Tibial artery (tissue), 4 donors: ENCODE data around the gene EML3.
A peak's percentile ranks its signal among the peaks of the same experiment; 100 is the strongest.

Experiments
- DNase-seq, 2 donors: peaks; one replicate each; pipeline ENCODE4 v3.0.0-alpha.2; 2019
- H3K27ac ChIP-seq, 2 donors: fragments of 200-600 bp; sonication (generic) in 1 of 2; 1 replicate in 1 of 2; 2 replicates in 1 of 2; pipeline ENCODE4 v1.5.1; 2018 to 2019; ENCODE audit warnings: mild to moderate bottlenecking in 1 of 2
- H3K27me3 ChIP-seq, 2 donors: fragments of 200-600 bp; sonication (generic) in 1 of 2; one replicate each; pipeline versions ENCODE4 v1.5.1 to v1.6.0; 2016 to 2019
- H3K36me3 ChIP-seq, 3 donors: fragments of 200-600 bp; sonication (generic) in 2 of 3; one replicate each; pipeline ENCODE4 v1.5.1; 2016 to 2019; ENCODE audit warnings: mild to moderate bottlenecking in 2 of 3
- H3K4me1 ChIP-seq, 4 donors: fragments of 200-600 bp; sonication (generic) in 2 of 4; 1 replicate in 3 of 4; 2 replicates in 1 of 4; pipeline ENCODE4 v1.5.1; 2016 to 2019
- H3K4me3 ChIP-seq, 2 donors: fragments of 200-600 bp; sonication (generic) in 1 of 2; 1 replicate in 1 of 2; 2 replicates in 1 of 2; pipeline ENCODE4 v1.5.1; 2018 to 2019; ENCODE audit warnings: mild to moderate bottlenecking in 2 of 2
- H3K9me3 ChIP-seq, 3 donors: fragments of 200-600 bp; sonication (generic) in 1 of 3; one replicate each; pipeline ENCODE4 v1.5.1; 2016 to 2019
- intact Hi-C: fragments of 100-400 bp; cut with DNase I; formaldehyde crosslinking; loops from one replicate; pipeline ENCODE4 v1.15.0; 2023; ENCODE audit warnings: low total_unique reads
- TF ChIP-seq, protein P1 (sequence below), 2 experiments: fragments of 200-600 bp in 1 of 2; fragments of 450-650 bp in 1 of 2; IDR thresholded peaks; one replicate each; pipeline ENCODE4 v1.5.1; 2017 to 2019; ENCODE audit warnings: antibody characterized with exemption in 2 of 2, mild to moderate bottlenecking in 1 of 2, moderate library complexity in 1 of 2

Gene EML3

GRCh38 chr11:62608776-62609175 lies 3.8 kb downstream of the EML3 start:
- intact Hi-C loops = no loop called here
- no peaks in the 10 kb centered on the region for H3K27me3 ChIP-seq
- H3K36me3 ChIP-seq = peaks cover 21 to 69% (median 56%) of the 10 kb centered on the region in 3 donors
- H3K27ac ChIP-seq = no peak overlapping the region
- TF ChIP-seq, protein P1, sequence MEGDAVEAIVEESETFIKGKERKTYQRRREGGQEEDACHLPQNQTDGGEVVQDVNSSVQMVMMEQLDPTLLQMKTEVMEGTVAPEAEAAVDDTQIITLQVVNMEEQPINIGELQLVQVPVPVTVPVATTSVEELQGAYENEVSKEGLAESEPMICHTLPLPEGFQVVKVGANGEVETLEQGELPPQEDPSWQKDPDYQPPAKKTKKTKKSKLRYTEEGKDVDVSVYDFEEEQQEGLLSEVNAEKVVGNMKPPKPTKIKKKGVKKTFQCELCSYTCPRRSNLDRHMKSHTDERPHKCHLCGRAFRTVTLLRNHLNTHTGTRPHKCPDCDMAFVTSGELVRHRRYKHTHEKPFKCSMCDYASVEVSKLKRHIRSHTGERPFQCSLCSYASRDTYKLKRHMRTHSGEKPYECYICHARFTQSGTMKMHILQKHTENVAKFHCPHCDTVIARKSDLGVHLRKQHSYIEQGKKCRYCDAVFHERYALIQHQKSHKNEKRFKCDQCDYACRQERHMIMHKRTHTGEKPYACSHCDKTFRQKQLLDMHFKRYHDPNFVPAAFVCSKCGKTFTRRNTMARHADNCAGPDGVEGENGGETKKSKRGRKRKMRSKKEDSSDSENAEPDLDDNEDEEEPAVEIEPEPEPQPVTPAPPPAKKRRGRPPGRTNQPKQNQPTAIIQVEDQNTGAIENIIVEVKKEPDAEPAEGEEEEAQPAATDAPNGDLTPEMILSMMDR (IDR thresholded peaks at IDR 0.05) = no peak
- no peak for DNase-seq
- H3K4me3 ChIP-seq = no peak overlapping the region
- H3K9me3 ChIP-seq = no peaks in the 10 kb centered on the region
- H3K4me1 ChIP-seq = peaks cover 0 to 34% (median 25%) of the 10 kb centered on the region in 4 donors

DNA sequence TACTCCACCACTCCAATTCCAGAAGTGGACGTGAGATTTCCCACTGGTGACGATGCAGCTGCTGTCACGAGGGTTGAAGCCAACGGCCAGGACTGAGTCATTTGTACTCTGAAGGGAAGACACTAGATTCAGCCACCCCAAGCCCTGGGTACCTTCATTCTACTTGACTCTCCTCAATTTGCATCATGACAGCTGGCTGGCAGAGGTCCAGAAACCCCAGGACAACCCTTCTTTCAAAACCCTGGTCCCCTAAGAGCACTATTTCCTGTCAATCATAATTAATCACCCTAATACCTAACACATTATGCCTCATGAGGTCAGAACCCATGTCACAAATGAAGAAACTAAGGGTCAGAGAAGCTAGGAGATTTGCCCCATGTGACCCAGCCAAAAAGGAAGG lies 4.9 kb downstream of the EML3 start:
- Histone ChIP-seq H3K27me3 (no peaks in the 10 kb centered on the region), H3K27ac (no peak overlapping the region), H3K9me3 (no peaks in the 10 kb centered on the region), H3K4me1 (peaks cover 0 to 35% (median 25%) of the 10 kb centered on the region in 4 donors), H3K4me3 (no peak overlapping the region), H3K36me3 (peaks cover 21 to 70% (median 56%) of the 10 kb centered on the region in 3 donors)
- no peak for DNase-seq
- TF ChIP-seq, protein P1 (IDR thresholded peaks at IDR 0.05) = no peak
- intact Hi-C loops = no loop called here

DNA sequence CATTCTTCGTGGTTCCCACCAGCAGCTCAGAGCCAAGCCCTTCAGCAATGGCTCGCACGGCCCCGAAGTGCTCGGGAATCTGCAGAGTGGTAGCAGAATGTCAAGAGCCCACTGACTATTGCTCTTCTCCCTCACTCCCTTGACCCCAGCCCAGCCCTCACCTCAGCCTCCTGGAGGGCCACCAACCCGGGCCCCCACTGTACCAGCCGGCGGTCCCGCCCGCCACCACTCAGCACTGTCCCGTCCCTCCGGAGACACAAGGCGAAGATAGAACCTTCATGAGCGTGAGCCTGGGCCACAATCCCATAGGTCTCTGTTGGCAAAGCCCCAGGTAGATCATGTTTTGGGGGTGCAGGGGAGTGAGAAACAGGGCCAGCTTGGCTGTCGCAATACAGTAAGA lies 6.7 kb downstream of the EML3 start:
- H3K4me1 ChIP-seq = peaks cover 0 to 28% (median 15%) of the 10 kb centered on the region in 4 donors
- no peak overlapping the region for H3K4me3 ChIP-seq
- H3K9me3 ChIP-seq = no peaks in the 10 kb centered on the region
- intact Hi-C loops = no loop called here
- TF ChIP-seq, protein P1 (IDR thresholded peaks at IDR 0.05) = no peak
- H3K36me3 ChIP-seq = peaks cover 21 to 69% (median 55%) of the 10 kb centered on the region in 3 donors
- H3K27me3 ChIP-seq = no peaks in the 10 kb centered on the region
- DNase-seq = no peak
- H3K27ac ChIP-seq = no peak overlapping the region

- H3K9me3 ChIP-seq = no peaks in the 10 kb centered on the region
- TF ChIP-seq, protein P1 (IDR thresholded peaks at IDR 0.05) = no peak
- H3K27ac ChIP-seq = no peak overlapping the region
- no peak overlapping the region for H3K4me3 ChIP-seq
- H3K4me1 ChIP-seq = peaks cover 0 to 25% (median 13%) of the 10 kb centered on the region in 4 donors
- intact Hi-C loops = no loop called here
- DNase-seq = no peak
- H3K27me3 ChIP-seq = no peaks in the 10 kb centered on the region
- H3K36me3 ChIP-seq = peaks cover 21 to 65% (median 51%) of the 10 kb centered on the region in 3 donors
These were observed 7.1 kb downstream of the EML3 start for GRCh38 chr11:62605467-62605866.

DNA sequence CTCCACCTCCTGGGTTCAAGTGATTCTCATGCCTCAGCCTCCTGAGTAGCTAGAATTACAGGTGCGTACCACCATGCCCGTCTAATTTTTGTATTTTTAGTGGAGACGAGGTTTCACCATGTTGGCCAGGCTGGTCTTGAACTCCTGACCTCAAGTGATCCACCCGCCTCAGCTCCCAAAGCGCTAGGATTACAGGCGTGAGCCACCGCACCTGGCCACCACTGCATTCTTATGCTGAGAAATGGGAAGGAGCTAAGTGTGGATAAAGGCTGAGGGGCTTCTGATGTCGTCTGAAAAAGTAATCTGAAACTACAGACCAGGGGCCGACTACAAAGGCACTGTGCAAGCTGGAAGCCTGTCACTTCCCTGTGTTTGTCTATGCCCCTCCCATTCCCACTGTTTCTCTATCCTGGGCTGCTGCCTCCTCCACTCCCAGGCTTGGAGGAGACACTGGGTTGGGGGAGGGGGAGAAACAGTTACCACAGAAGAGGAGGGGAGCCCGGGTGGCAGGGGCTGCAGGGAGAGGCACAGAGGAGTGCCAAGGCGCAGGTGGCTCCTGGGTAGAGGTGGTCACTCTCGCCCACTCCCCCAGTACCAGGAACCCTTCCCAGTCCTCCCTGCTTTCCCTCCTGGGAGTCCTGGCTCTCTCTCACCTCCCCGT lies 8.0 kb downstream of the EML3 start:
- DNase-seq = no peak
- no peaks in the 10 kb centered on the region for H3K27me3 ChIP-seq
- no peak overlapping the region for H3K4me3 ChIP-seq
- H3K4me1 ChIP-seq = peaks cover 5 to 28% (median 20%) of the 10 kb centered on the region in 4 donors
- no peaks in the 10 kb centered on the region for H3K9me3 ChIP-seq
- intact Hi-C loops = no loop called here
- TF ChIP-seq, protein P1 (IDR thresholded peaks at IDR 0.05) = no peak
- H3K36me3 ChIP-seq = peaks cover 21 to 58% (median 42%) of the 10 kb centered on the region in 3 donors
- peak overlapping the region; percentile 12 to 99 for H3K27ac ChIP-seq
